Hepatocyte (in vitro differentiated cells): ENCODE data around the gene KDM4C. TPM values are rescaled to one million over a fixed set of nuclear protein-coding genes. Genes with fewer than 3 reads are reported as not detected.

Experiments
- DNase-seq: peaks from one replicate; pipeline ENCODE4 v3.0.0-alpha.2; 2016; ENCODE audit warnings: low spot score
- H2AFZ ChIP-seq: fragments of 200-600 bp; sonication (generic); 2 replicates; pipeline ENCODE4 v1.6.0; 2016; ENCODE audit warnings: antibody characterized with exemption, mild to moderate bottlenecking
- H3K27ac ChIP-seq: fragments of 200-600 bp; sonication (generic); 2 replicates; pipeline ENCODE4 v1.5.1; 2016; ENCODE audit warnings: mild to moderate bottlenecking
- H3K27me3 ChIP-seq: fragments of 200-600 bp; sonication (generic); 2 replicates; pipeline ENCODE4 v1.6.1; 2016
- H3K36me3 ChIP-seq: fragments of 200-600 bp; sonication (generic); replicated peaks from 2 replicates; pipeline ENCODE4 v1.5.1; 2016; ENCODE audit warnings: low read depth; ENCODE audit not compliant: insufficient read depth
- H3K4me1 ChIP-seq: fragments of 200-600 bp; sonication (generic); 2 replicates; pipeline ENCODE4 v1.5.1; 2016; ENCODE audit warnings: mild to moderate bottlenecking, moderate library complexity; ENCODE audit not compliant: insufficient read depth
- H3K4me2 ChIP-seq: fragments of 200-600 bp; sonication (generic); 2 replicates; pipeline ENCODE4 v1.6.0; 2016
- H3K4me3 ChIP-seq: fragments of 200-600 bp; sonication (generic); 2 replicates; pipeline ENCODE4 v1.5.1; 2016; ENCODE audit warnings: mild to moderate bottlenecking
- H3K79me2 ChIP-seq: fragments of 200-600 bp; sonication (generic); 2 replicates; pipeline ENCODE4 v1.6.0; 2017; ENCODE audit warnings: mild to moderate bottlenecking
- H3K9me2 ChIP-seq: fragments of 200-600 bp; sonication (generic); replicated peaks from 2 replicates; pipeline ENCODE4 v1.6.0; 2017; ENCODE audit warnings: mild to moderate bottlenecking; ENCODE audit not compliant: insufficient read depth
- H3K9me3 ChIP-seq: fragments of 200-600 bp; sonication (generic); 2 replicates; pipeline ENCODE4 v1.5.1; 2016; ENCODE audit warnings: low read depth, mild to moderate bottlenecking
- H4K20me1 ChIP-seq: fragments of 200-600 bp; sonication (generic); 2 replicates; pipeline ENCODE4 v1.6.0; 2016; ENCODE audit warnings: mild to moderate bottlenecking; ENCODE audit not compliant: insufficient read depth, poor library complexity, severe bottlenecking
- EZH2 ChIP-seq: fragments of 200-600 bp; sonication (generic); IDR thresholded peaks from 2 replicates; pipeline ENCODE4 v1.6.1; 2016; ENCODE audit warnings: antibody characterized with exemption, mild to moderate bottlenecking, borderline replicate concordance
- EZH2phosphoT487 ChIP-seq: fragments of 200-600 bp; sonication (generic); IDR thresholded peaks from one replicate; pipeline ENCODE4 v1.6.1; 2018; ENCODE audit warnings: antibody characterized with exemption, mild to moderate bottlenecking, low read depth, moderate library complexity; ENCODE audit not compliant: unreplicated experiment, severe bottlenecking
- WGBS: methylation state at CpG from one replicate; pipeline ENCODE4 v1.1.6; 2016; ENCODE audit warnings: low lambda C conversion rate; ENCODE audit errors: missing lambda C conversion rate; 5-methylcytosine and 5-hydroxymethylcytosine counted together
- polyA plus RNA-seq: library from polyadenylated mRNA; unstranded; fragments of >200 nt; fragmentation: Nextera tagmentation; extraction: Ambion mirVana; gene quantifications from 2 replicates; pipeline ENCODE4 v1.2.1, GENCODE V29; 2016
- total RNA-seq: library from RNA; depleted of rRNA; stranded (reverse); fragments of >200 nt; gene quantifications from 2 replicates; pipeline ENCODE4 v1.2.3, GENCODE V29; 2014
- TF ChIP-seq, protein P1 (sequence below): fragments of 200-600 bp; sonication (generic); IDR thresholded peaks from 2 replicates; pipeline ENCODE4 v1.5.1; 2016; ENCODE audit warnings: antibody characterized with exemption, mild to moderate bottlenecking; ENCODE audit not compliant: poor library complexity

KDM4C gene
- total and polyA plus RNA-seq, 2 experiments from 2014 or later, result 16.1 to 28.7 TPM

DNA sequence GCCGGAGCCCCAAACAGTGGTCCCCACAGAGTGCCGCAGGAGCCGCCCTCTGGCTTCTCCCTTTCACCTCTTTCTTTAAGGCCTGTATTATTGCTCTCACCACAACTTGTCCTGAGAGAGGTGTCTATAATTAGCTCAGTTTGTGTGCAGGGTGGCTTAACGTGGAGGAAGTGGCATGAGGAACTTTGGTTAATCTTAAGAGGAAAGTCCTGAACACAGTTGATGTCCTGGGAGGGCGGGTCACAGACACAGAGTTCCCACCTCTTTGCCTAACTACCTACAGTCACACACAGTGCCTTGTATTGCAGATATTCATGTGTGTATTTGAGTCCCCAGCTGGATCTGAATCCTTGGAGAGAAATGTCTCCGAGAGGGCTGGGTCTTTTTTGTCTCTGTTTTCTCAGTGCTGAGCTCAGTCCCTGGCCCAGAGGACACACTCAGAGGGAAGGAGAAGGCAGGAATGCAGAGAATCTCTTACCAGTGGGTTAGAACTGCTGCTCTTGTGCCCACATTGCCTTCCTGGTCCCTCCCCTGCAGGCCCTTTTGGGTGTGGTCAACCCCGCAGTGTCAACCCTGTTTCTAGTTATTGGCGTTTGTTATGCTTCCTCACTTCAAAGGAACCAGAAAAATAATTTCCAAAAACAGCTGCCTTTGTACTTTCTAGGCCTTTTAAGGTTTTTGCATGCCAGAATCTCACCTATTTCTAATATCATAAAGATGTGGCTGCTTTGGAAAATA, 392.5 kb downstream of the KDM4C start:
- Histone ChIP-seq H4K20me1 (no peaks in the 10 kb centered on the region), H3K9me3 (no peaks in the 10 kb centered on the region), H3K36me3 (no peaks in the 10 kb centered on the region), H3K27me3 (no peaks in the 10 kb centered on the region), H3K9me2 (no peaks in the 10 kb centered on the region), H3K79me2 (no peaks in the 10 kb centered on the region), H3K4me3 (no peak overlapping the region), H3K27ac (no peak overlapping the region), H3K4me2 (no peak overlapping the region), H2AFZ (no peak overlapping the region), H3K4me1 (no peaks in the 10 kb centered on the region)
- TF ChIP-seq EZH2 (no peak), EZH2phosphoT487 (no peak)
- TF ChIP-seq, protein P1, sequence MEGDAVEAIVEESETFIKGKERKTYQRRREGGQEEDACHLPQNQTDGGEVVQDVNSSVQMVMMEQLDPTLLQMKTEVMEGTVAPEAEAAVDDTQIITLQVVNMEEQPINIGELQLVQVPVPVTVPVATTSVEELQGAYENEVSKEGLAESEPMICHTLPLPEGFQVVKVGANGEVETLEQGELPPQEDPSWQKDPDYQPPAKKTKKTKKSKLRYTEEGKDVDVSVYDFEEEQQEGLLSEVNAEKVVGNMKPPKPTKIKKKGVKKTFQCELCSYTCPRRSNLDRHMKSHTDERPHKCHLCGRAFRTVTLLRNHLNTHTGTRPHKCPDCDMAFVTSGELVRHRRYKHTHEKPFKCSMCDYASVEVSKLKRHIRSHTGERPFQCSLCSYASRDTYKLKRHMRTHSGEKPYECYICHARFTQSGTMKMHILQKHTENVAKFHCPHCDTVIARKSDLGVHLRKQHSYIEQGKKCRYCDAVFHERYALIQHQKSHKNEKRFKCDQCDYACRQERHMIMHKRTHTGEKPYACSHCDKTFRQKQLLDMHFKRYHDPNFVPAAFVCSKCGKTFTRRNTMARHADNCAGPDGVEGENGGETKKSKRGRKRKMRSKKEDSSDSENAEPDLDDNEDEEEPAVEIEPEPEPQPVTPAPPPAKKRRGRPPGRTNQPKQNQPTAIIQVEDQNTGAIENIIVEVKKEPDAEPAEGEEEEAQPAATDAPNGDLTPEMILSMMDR, result no peak
- 84% methylated on average over 8 of the region's 8 CpGs for whole genome bisulfite sequencing
- no peak for DNase-seq

DNA sequence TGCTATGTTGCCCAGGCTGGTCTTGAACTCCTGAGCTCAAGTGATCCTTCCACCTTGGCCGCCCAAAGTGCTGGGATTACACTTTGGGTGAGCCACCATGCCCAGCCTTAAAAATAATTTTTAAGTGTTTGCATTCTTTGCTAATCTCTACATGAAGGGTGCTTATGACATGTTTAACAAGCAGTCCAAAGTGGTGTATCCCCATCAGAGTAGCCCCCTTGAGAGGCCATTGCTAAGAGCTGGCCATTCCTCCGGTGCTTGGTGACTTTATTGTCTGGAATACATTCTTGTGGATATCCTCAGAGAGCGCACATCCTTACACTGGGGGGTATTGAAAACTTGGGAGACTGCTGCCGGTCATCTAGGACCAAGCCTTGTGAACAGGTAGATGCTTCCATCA, 395.4 kb downstream of the KDM4C start:
- H3K36me3 ChIP-seq, result no peaks in the 10 kb centered on the region
- TF ChIP-seq EZH2phosphoT487 (no peak), EZH2 (no peak)
- TF ChIP-seq, protein P1, result no peak
- no peak overlapping the region for H3K27ac ChIP-seq
- H3K4me3 ChIP-seq, result no peak overlapping the region
- H2AFZ ChIP-seq, result no peak overlapping the region
- WGBS, result 79% methylated on average over 4 of the region's 4 CpGs
- no peaks in the 10 kb centered on the region for H4K20me1 ChIP-seq
- DNase-seq, result no peak
- H3K4me2 ChIP-seq, result no peak overlapping the region
- H3K9me2 ChIP-seq, result no peaks in the 10 kb centered on the region
- H3K9me3 ChIP-seq, result no peaks in the 10 kb centered on the region
- no peaks in the 10 kb centered on the region for H3K4me1 ChIP-seq
- H3K27me3 ChIP-seq, result no peaks in the 10 kb centered on the region
- no peaks in the 10 kb centered on the region for H3K79me2 ChIP-seq

DNA sequence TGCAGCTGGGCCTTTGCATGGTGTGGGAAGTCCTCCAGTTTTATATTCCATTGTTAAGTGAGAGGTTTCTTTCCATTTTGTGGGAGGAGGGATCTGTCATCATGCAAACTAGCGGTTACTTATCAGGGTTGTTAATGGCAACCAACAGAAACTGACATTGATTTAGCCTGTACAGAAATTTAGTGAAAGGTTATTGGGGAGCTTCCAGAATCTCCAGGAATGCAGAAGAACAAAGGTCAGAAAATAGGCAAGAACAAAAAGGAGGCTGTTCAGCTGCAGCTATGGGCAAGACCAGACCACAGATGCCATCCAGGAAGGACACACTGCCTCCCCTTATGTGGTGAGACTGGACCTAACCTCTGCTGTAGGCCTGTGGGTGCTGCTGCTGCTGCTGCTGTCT, 395.8 kb downstream of the KDM4C start:
- no peak overlapping the region for H3K4me2 ChIP-seq
- no peaks in the 10 kb centered on the region for H3K36me3 ChIP-seq
- no peaks in the 10 kb centered on the region for H3K9me2 ChIP-seq
- H4K20me1 ChIP-seq, result no peaks in the 10 kb centered on the region
- no peaks in the 10 kb centered on the region for H3K4me1 ChIP-seq
- DNase-seq, result no peak
- no peaks in the 10 kb centered on the region for H3K27me3 ChIP-seq
- H3K27ac ChIP-seq, result no peak overlapping the region
- H3K79me2 ChIP-seq, result no peaks in the 10 kb centered on the region
- H2AFZ ChIP-seq, result no peak overlapping the region
- H3K9me3 ChIP-seq, result no peaks in the 10 kb centered on the region
- no peak overlapping the region for H3K4me3 ChIP-seq
- no peak for TF ChIP-seq EZH2phosphoT487
- TF ChIP-seq, protein P1, result no peak
- no peak for TF ChIP-seq EZH2
- WGBS, result 72% methylated on average over 1 of the region's 1 CpG
